Ureter (tissue), 1 donor: ENCODE data around the gene NEGR1. TPM values are rescaled to one million over a fixed set of nuclear protein-coding genes. Genes with fewer than 3 reads are reported as not detected.

Experiments used
- DNase-seq: peaks from one replicate; pipeline ENCODE4 v3.0.0-alpha.2; 2020; ENCODE audit warnings: low spot score
- total RNA-seq: library from RNA; stranded (reverse); gene quantifications from one replicate; pipeline ENCODE4 v1.2.4, GENCODE V29; 2023
- donor health status: DM: yes; HTN: yes; CAD: no.

The NEGR1 gene
- total RNA-seq, 1 donor from 2014 or later: 10.0 TPM

GRCh38 chr1:72023063-72023930 lies 259.0 kb downstream of the NEGR1 start:
- DNase-seq: no peak

- no peak for DNase-seq
Measured at GRCh38 chr1:72018562-72018961, 263.8 kb downstream of the NEGR1 start.

- DNase-seq: no peak
Measured at GRCh38 chr1:72015006-72015405, 267.3 kb downstream of the NEGR1 start.

GRCh38 chr1:72013161-72013560 lies 269.2 kb downstream of the NEGR1 start:
- no peak for DNase-seq

GRCh38 chr1:72011721-72012120 lies 270.6 kb downstream of the NEGR1 start:
- DNase-seq: no peak

- no peak for DNase-seq
Measured at GRCh38 chr1:72010094-72010431, 272.3 kb downstream of the NEGR1 start.

GRCh38 chr1:72009173-72010093 lies 272.9 kb downstream of the NEGR1 start:
- no peak for DNase-seq

GRCh38 chr1:72007312-72007711 lies 275.0 kb downstream of the NEGR1 start:
- DNase-seq: no peak

GRCh38 chr1:72006092-72006491 lies 276.2 kb downstream of the NEGR1 start:
- no peak for DNase-seq

- DNase-seq: no peak
Measured at GRCh38 chr1:72003092-72003491, 279.2 kb downstream of the NEGR1 start.

GRCh38 chr1:72000809-72001208 lies 281.5 kb downstream of the NEGR1 start:
- no peak for DNase-seq

GRCh38 chr1:71994646-71995045 lies 287.7 kb downstream of the NEGR1 start:
- no peak for DNase-seq

GRCh38 chr1:71987181-71987580 lies 295.2 kb downstream of the NEGR1 start:
- no peak for DNase-seq

- DNase-seq: no peak
Measured at GRCh38 chr1:71986160-71986559, 296.2 kb downstream of the NEGR1 start.

GRCh38 chr1:71980556-71980955 lies 301.8 kb downstream of the NEGR1 start:
- DNase-seq: no peak

GRCh38 chr1:71979882-71980281 lies 302.5 kb downstream of the NEGR1 start:
- no peak for DNase-seq

- DNase-seq: no peak
Measured at GRCh38 chr1:71967670-71968069, 314.7 kb downstream of the NEGR1 start.

GRCh38 chr1:71964188-71964587 lies 318.2 kb downstream of the NEGR1 start:
- no peak for DNase-seq

- no peak for DNase-seq
Measured at GRCh38 chr1:71956613-71957285, 325.6 kb downstream of the NEGR1 start.

GRCh38 chr1:71950579-71950978 lies 331.8 kb downstream of the NEGR1 start:
- no peak for DNase-seq

GRCh38 chr1:71949681-71950080 lies 332.7 kb downstream of the NEGR1 start:
- no peak for DNase-seq

- no peak for DNase-seq
Measured at GRCh38 chr1:71948561-71948960, 333.8 kb downstream of the NEGR1 start.
